ENCODE results near the gene SULT2B1.

The SULT2B1 gene

GRCh38 chr19:48603850-48604249 lies 51.9 kb downstream of the SULT2B1 start:
- no peak for DNase-seq

GRCh38 chr19:48606463-48607358 lies 54.7 kb downstream of the SULT2B1 start, which contains the start of gene SPACA4:
SPACA4 (plus strand) TSS chr19:48606742; CDS start chr19:48606979, 237 bp downstream.
- no peak for DNase-seq

- no peak for DNase-seq
Measured at GRCh38 chr19:48607359-48607755, 55.4 kb downstream of the SULT2B1 start.

GRCh38 chr19:48608798-48609263 lies 56.9 kb downstream of the SULT2B1 start:
- DNase-seq, result peak; percentile 55

- no peak for DNase-seq
Measured at GRCh38 chr19:48609571-48610108, 57.7 kb downstream of the SULT2B1 start.

- DNase-seq, result no peak
Measured at GRCh38 chr19:48611872-48612271, 59.9 kb downstream of the SULT2B1 start.

- no peak for DNase-seq
Measured at GRCh38 chr19:48613024-48613851, 61.3 kb downstream of the SULT2B1 start.

GRCh38 chr19:48613852-48614435 lies 62.0 kb downstream of the SULT2B1 start:
- DNase-seq, result no peak

GRCh38 chr19:48614436-48615230 lies 62.7 kb downstream of the SULT2B1 start, which contains the start of gene FAM83E:
FAM83E (minus strand) TSS chr19:48615076; CDS start chr19:48613372, 1,704 bp downstream.
- no peak for DNase-seq

- DNase-seq, result no peak
Measured at GRCh38 chr19:48615231-48616040, 63.5 kb downstream of the SULT2B1 start.

- no peak for DNase-seq
Measured at GRCh38 chr19:48616041-48616436, 64.1 kb downstream of the SULT2B1 start.

GRCh38 chr19:48616491-48617056 lies 64.6 kb downstream of the SULT2B1 start:
- no peak for DNase-seq

GRCh38 chr19:48617146-48617937 lies 65.4 kb downstream of the SULT2B1 start:
- no peak for DNase-seq

GRCh38 chr19:48618278-48618915 lies 66.4 kb downstream of the SULT2B1 start:
- no peak for DNase-seq

- DNase-seq, result peak; percentile 99
Measured at GRCh38 chr19:48618916-48619691, 67.1 kb downstream of the SULT2B1 start, which contains the start of the genes RPL18 and SPHK2. RPL18 (minus strand) TSS chr19:48619178; CDS start chr19:48619143, 35 bp downstream. SPHK2 (plus strand) TSS chr19:48619506; CDS start chr19:48620515, 1,009 bp downstream.

GRCh38 chr19:48619692-48620585 lies 68.0 kb downstream of the SULT2B1 start:
- no peak for DNase-seq

- peak; percentile 58 for DNase-seq
Measured at GRCh38 chr19:48623556-48624066, 71.6 kb downstream of the SULT2B1 start.

Measured in DMS 273 treated with DMSO at 0.1 percent for 48 hours (cell line).